OCI-LY7 (cell line): ENCODE measurements around the gene TBC1D5. TPM values are rescaled to one million over a fixed set of nuclear protein-coding genes. Genes with fewer than 3 reads are reported as not detected.

Experiments
- BruUV-seq: library from RNA; stranded (reverse); fragments of 400-500 nt; replicated peaks from 2 replicates; lab custom pipeline; 2021; lab: Mats Ljungman, UMichigan
- CTCF ChIA-PET: fragments of 300-600 bp; sonication (Branson Sonifier 250); formaldehyde crosslinking; loops from one replicate; lab custom pipeline; 2022; ENCODE audit warnings: antibody characterized with exemption; ENCODE audit not compliant: unreplicated experiment; lab: Charles Lee
- POLR2A ChIA-PET: fragments of 300-600 bp; sonication (Branson Sonifier 250); formaldehyde crosslinking; loops from one replicate; lab custom pipeline; 2022; ENCODE audit warnings: antibody characterized with exemption; lab: Charles Lee
- DNase-seq: peaks from one replicate; pipeline ENCODE4 v3.0.0-alpha.2; 2015; ENCODE audit warnings: low spot score
- H2AFZ ChIP-seq: fragments of 200-600 bp; sonication (generic), shearing (Covaris generic); 2 replicates; pipeline ENCODE4 v1.6.1; 2014; ENCODE audit warnings: mild to moderate bottlenecking, antibody characterized with exemption, low read length, moderate library complexity
- H3K27ac ChIP-seq: fragments of 200-600 bp; sonication (generic); 2 replicates; pipeline ENCODE4 v1.5.1; 2014; ENCODE audit warnings: mixed run types, low read depth, mild to moderate bottlenecking, moderate library complexity, low read length, inconsistent platforms; ENCODE audit not compliant: poor library complexity, severe bottlenecking
- H3K36me3 ChIP-seq: fragments of 200-600 bp; sonication (generic); 2 replicates; pipeline ENCODE4 v1.6.1; 2014; ENCODE audit warnings: mild to moderate bottlenecking, antibody characterized with exemption, low read length, moderate library complexity, mixed read lengths; ENCODE audit not compliant: insufficient read depth
- H3K4me1 ChIP-seq: fragments of 200-600 bp; sonication (generic); 2 replicates; pipeline ENCODE4 v1.5.1; 2014; ENCODE audit warnings: mild to moderate bottlenecking, low read length; ENCODE audit not compliant: insufficient read depth, poor library complexity, severe bottlenecking
- H3K4me2 ChIP-seq: fragments of 200-600 bp; sonication (generic); 2 replicates; pipeline ENCODE4 v1.6.1; 2014; ENCODE audit warnings: mild to moderate bottlenecking, low read length
- H3K4me3 ChIP-seq: fragments of 200-600 bp; sonication (generic); 2 replicates; pipeline ENCODE4 v1.5.1; 2014; ENCODE audit warnings: mild to moderate bottlenecking, low read depth, low read length; ENCODE audit not compliant: poor library complexity, severe bottlenecking
- H3K79me2 ChIP-seq: fragments of 200-600 bp; sonication (generic); 2 replicates; pipeline ENCODE4 v1.6.1; 2016; ENCODE audit warnings: low read depth, mild to moderate bottlenecking, low read length, moderate library complexity, mixed read lengths; ENCODE audit not compliant: insufficient read depth
- H3K9me2 ChIP-seq: fragments of 200-600 bp; sonication (generic); 2 replicates; pipeline ENCODE4 v1.6.1; 2016; ENCODE audit warnings: mild to moderate bottlenecking, low read length, mixed read lengths; ENCODE audit not compliant: insufficient read depth
- H3K9me3 ChIP-seq: fragments of 200-600 bp; sonication (generic); 2 replicates; pipeline ENCODE4 v1.6.1; 2014; ENCODE audit warnings: mild to moderate bottlenecking, mixed run types, low read length, mixed read lengths
- H4K20me1 ChIP-seq: fragments of 200-600 bp; sonication (generic); 2 replicates; pipeline ENCODE4 v1.6.1; 2014; ENCODE audit warnings: mild to moderate bottlenecking, antibody characterized with exemption, low read length, moderate library complexity, mixed read lengths; ENCODE audit not compliant: insufficient read depth
- EZH2phosphoT487 ChIP-seq: fragments of 200-600 bp; sonication (generic); IDR thresholded peaks from 2 replicates; pipeline ENCODE4 v1.6.1; 2018; ENCODE audit warnings: low read depth, borderline replicate concordance, mild to moderate bottlenecking, mixed run types, antibody characterized with exemption, low read length, moderate library complexity, mixed read lengths
- intact Hi-C: fragments of 100-400 bp; cut with micrococcal nuclease; formaldehyde crosslinking; loops from one replicate; pipeline ENCODE4 v1.10.0; 2022; ENCODE audit not compliant: unreplicated experiment
- total RNA-seq, 2 experiments: library from RNA; depleted of rRNA in 1 of 2; stranded (reverse); fragments of >200 nt in 1 of 2; shearing (Covaris generic) in 1 of 2; gene quantifications; 2 replicates each; pipeline ENCODE4 v1.2.3, GENCODE V29; 2014 to 2022
- TF ChIP-seq, protein P1 (sequence below): fragments of 200-600 bp; sonication (generic); conservative IDR thresholded peaks from 2 replicates; pipeline ENCODE4 v1.5.1; 2014; ENCODE audit warnings: mild to moderate bottlenecking, antibody characterized with exemption, low read length, moderate library complexity, mixed read lengths

TBC1D5 gene
- total RNA-seq, 2 experiments from 2014 or later: 78.5 to 82.4 TPM

DNA sequence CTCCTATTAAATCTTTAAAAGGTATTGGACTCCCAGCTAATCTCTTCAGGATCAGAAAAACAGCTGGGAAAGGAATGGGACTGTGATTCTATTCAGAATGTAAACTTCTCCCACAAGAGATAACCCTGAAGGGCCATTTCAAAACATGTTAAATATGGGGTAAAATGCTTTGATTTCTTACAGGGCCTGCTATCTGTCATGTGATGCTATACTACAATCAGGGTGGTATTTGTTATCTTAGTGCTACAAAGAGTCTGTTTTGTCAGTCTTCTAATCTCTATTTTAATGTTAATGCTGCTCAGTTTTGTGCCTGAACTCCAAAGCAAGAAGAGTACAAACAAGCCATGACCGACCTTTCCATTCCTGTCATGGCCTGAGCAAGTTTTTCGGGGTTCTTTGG lies 186.9 kb downstream of the TBC1D5 start:
- DNase-seq: no peak
- Histone ChIP-seq H3K36me3 (no peaks in the 10 kb centered on the region), H3K4me1 (no peaks in the 10 kb centered on the region), H4K20me1 (no peaks in the 10 kb centered on the region), H2AFZ (no peak overlapping the region), H3K79me2 (no peaks in the 10 kb centered on the region), H3K4me3 (no peak overlapping the region), H3K4me2 (no peak overlapping the region), H3K9me2 (no peaks in the 10 kb centered on the region), H3K27ac (no peak overlapping the region), H3K9me3 (no peaks in the 10 kb centered on the region)
- BruUV-seq: no TSS peak
- POLR2A ChIA-PET: interaction anchor here (0.6 to 1.1 kb wide), 3 partner anchors 11 to 37 kb away, joined by 3 read pairs; no protein-coding TSS in a partner anchor
- CTCF ChIA-PET: no interaction called here
- intact Hi-C loops: no loop called here
- TF ChIP-seq, protein P1, sequence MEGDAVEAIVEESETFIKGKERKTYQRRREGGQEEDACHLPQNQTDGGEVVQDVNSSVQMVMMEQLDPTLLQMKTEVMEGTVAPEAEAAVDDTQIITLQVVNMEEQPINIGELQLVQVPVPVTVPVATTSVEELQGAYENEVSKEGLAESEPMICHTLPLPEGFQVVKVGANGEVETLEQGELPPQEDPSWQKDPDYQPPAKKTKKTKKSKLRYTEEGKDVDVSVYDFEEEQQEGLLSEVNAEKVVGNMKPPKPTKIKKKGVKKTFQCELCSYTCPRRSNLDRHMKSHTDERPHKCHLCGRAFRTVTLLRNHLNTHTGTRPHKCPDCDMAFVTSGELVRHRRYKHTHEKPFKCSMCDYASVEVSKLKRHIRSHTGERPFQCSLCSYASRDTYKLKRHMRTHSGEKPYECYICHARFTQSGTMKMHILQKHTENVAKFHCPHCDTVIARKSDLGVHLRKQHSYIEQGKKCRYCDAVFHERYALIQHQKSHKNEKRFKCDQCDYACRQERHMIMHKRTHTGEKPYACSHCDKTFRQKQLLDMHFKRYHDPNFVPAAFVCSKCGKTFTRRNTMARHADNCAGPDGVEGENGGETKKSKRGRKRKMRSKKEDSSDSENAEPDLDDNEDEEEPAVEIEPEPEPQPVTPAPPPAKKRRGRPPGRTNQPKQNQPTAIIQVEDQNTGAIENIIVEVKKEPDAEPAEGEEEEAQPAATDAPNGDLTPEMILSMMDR: no peak

- Histone ChIP-seq H4K20me1 (no peaks in the 10 kb centered on the region), H3K9me2 (no peaks in the 10 kb centered on the region), H2AFZ (no peak overlapping the region), H3K4me1 (no peaks in the 10 kb centered on the region), H3K36me3 (no peaks in the 10 kb centered on the region), H3K4me3 (no peak overlapping the region), H3K4me2 (no peak overlapping the region), H3K79me2 (no peaks in the 10 kb centered on the region), H3K9me3 (no peaks in the 10 kb centered on the region), H3K27ac (no peak overlapping the region)
- DNase-seq: no peak
- CTCF ChIA-PET: no interaction called here
- TF ChIP-seq, protein P1: no peak
- TF ChIP-seq EZH2phosphoT487: no peak
- BruUV-seq: no TSS peak
- POLR2A ChIA-PET: interaction anchor here (0.6 kb wide), 1 partner anchor 139 kb away, joined by 3 read pairs; no protein-coding TSS in a partner anchor
- intact Hi-C loops: no loop called here
Observed at GRCh38 chr3:17554078-17554477, 188.4 kb downstream of the TBC1D5 start.

DNA sequence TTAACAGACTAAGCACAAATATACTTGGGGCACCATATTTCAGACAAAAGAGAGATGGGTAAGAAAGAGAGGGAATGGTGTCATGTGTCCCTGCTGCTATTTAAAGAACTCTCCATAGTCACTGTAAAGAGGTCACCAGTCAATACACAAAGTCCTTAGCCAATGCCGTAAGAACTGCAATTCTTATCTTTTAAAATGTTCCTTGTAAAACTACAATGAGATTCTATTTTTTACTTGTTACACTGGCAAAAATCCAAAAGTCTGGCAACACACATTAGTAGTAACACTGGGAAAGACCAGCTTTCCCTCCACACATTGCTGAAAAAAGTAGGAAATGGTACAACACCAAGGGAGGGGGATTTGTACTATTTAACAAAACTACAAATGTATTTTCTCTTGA lies 189.4 kb downstream of the TBC1D5 start:
- no TSS peak for BruUV-seq

More for the DNA sequence above, 189.4 kb downstream of the TBC1D5 start:
- DNase-seq: no peak
- CTCF ChIA-PET: no interaction called here
- POLR2A ChIA-PET: no interaction called here
- Histone ChIP-seq H3K4me2 (no peak overlapping the region), H3K36me3 (no peaks in the 10 kb centered on the region), H3K27ac (no peak overlapping the region), H3K9me3 (no peaks in the 10 kb centered on the region), H3K4me3 (no peak overlapping the region), H4K20me1 (no peaks in the 10 kb centered on the region), H3K4me1 (no peaks in the 10 kb centered on the region), H3K9me2 (no peaks in the 10 kb centered on the region), H2AFZ (no peak overlapping the region), H3K79me2 (no peaks in the 10 kb centered on the region)
- TF ChIP-seq, protein P1: no peak
- intact Hi-C loops: no loop called here
